NB4 (cell line): ENCODE data around the gene YAP1.

ENCODE experiments used
- DNase-seq: peaks from one replicate; pipeline ENCODE4 v3.0.0; 2010; ENCODE audit warnings: low read depth
- H3K4me3 ChIP-seq: one replicate; pipeline ENCODE4 v1.5.1; 2011; ENCODE audit warnings: mild to moderate bottlenecking, low read depth, low read length, moderate library complexity
- CTCF ChIP-seq: IDR thresholded peaks from one replicate; pipeline ENCODE4 v1.5.1; 2012; ENCODE audit warnings: low read depth, low read length
- MAX ChIP-seq: IDR thresholded peaks from 2 replicates; pipeline ENCODE4 v1.6.1; 2011; ENCODE audit warnings: low read depth, low read length
- MYC ChIP-seq: IDR thresholded peaks from 2 replicates; pipeline ENCODE4 v1.6.1; 2011; ENCODE audit warnings: low read depth, low read length
- POLR2A ChIP-seq: IDR thresholded peaks from 2 replicates; pipeline ENCODE4 v1.6.1; 2011; ENCODE audit warnings: mild to moderate bottlenecking; ENCODE audit not compliant: insufficient read length; ENCODE audit errors: extremely low read depth

YAP1 gene

GRCh38 chr11:102138223-102138622 is 28.0 kb downstream of the YAP1 start:
- TF ChIP-seq POLR2A (no peak), MAX (no peak), MYC (no peak), CTCF (no peak)
- H3K4me3 ChIP-seq = no peak overlapping the region
- no peak for DNase-seq

GRCh38 chr11:102138670-102139069 is 28.4 kb downstream of the YAP1 start:
- TF ChIP-seq CTCF (no peak), MAX (no peak), MYC (no peak), POLR2A (no peak)
- DNase-seq = no peak
- no peak overlapping the region for H3K4me3 ChIP-seq

GRCh38 chr11:102139081-102139498 is 28.8 kb downstream of the YAP1 start:
- no peak for DNase-seq
- TF ChIP-seq MYC = no peak
- no peak for TF ChIP-seq POLR2A
- TF ChIP-seq CTCF = no peak
- TF ChIP-seq MAX = no peak
- no peak overlapping the region for H3K4me3 ChIP-seq

GRCh38 chr11:102142333-102142732 is 32.1 kb downstream of the YAP1 start:
- no peak for DNase-seq
- no peak for TF ChIP-seq MYC
- TF ChIP-seq CTCF = no peak
- no peak for TF ChIP-seq POLR2A
- TF ChIP-seq MAX = no peak
- no peak overlapping the region for H3K4me3 ChIP-seq

GRCh38 chr11:102143867-102144266 is 33.6 kb downstream of the YAP1 start:
- TF ChIP-seq POLR2A = no peak
- TF ChIP-seq CTCF = no peak
- no peak for TF ChIP-seq MAX
- no peak for TF ChIP-seq MYC
- DNase-seq = no peak
- H3K4me3 ChIP-seq = no peak overlapping the region
